Cardiac muscle cell (in vitro differentiated cells and primary cell): ENCODE results near the gene RGS13. TPM values are rescaled to one million over a fixed set of nuclear protein-coding genes. Genes with fewer than 3 reads are reported as not detected.

ENCODE experiments used
- DNase-seq, 2 donors: peaks; one replicate each; pipeline versions ENCODE4 v3.0.0 to v3.0.0-alpha.2; 2010 to 2017; ENCODE audit warnings: low read depth in 1 of 2, low spot score in 1 of 2
- H3K27ac ChIP-seq: fragments of 200-600 bp; sonication (generic); 2 replicates; pipeline ENCODE4 v1.5.1; 2016
- H3K27me3 ChIP-seq: fragments of 200-600 bp; sonication (generic); 2 replicates; pipeline ENCODE4 v1.6.0; 2016; ENCODE audit warnings: control low read depth
- H3K36me3 ChIP-seq: fragments of 200-600 bp; sonication (generic); 2 replicates; pipeline ENCODE4 v1.5.1; 2016; ENCODE audit warnings: control low read depth
- H3K4me1 ChIP-seq: fragments of 200-600 bp; sonication (generic); 2 replicates; pipeline ENCODE4 v1.8.1; 2017; ENCODE audit warnings: low read depth, mild to moderate bottlenecking, mixed run types
- H3K4me3 ChIP-seq: fragments of 200-600 bp; sonication (generic); 2 replicates; pipeline ENCODE4 v1.5.1; 2016; ENCODE audit warnings: mild to moderate bottlenecking
- H3K9me3 ChIP-seq: fragments of 200-600 bp; sonication (generic); 2 replicates; pipeline ENCODE4 v1.5.1; 2017; ENCODE audit warnings: low read depth, mild to moderate bottlenecking, control low read depth
- CTCF ChIP-seq: IDR thresholded peaks from 2 replicates; pipeline ENCODE4 v1.5.1; 2012; ENCODE audit warnings: low read depth, mild to moderate bottlenecking, low read length
- polyA plus RNA-seq: library from polyadenylated mRNA; unstranded; fragments of >200 nt; fragmentation: Nextera tagmentation; extraction: Ambion mirVana; gene quantifications from 2 replicates; pipeline ENCODE4 v1.2.1, GENCODE V29; 2016
- total RNA-seq: library from RNA; depleted of rRNA; stranded (reverse); fragments of >200 nt; gene quantifications from 2 replicates; pipeline ENCODE4 v1.2.3, GENCODE V29; 2016

RGS13 gene
- total and polyA plus RNA-seq, 2 experiments from 2014 or later, result 1.3 to 4.8 TPM

- Histone ChIP-seq H3K27me3 (no peaks in the 10 kb centered on the region), H3K4me3 (no peak overlapping the region), H3K27ac (no peak overlapping the region), H3K9me3 (no peaks in the 10 kb centered on the region), H3K4me1 (no peaks in the 10 kb centered on the region), H3K36me3 (no peaks in the 10 kb centered on the region)
- DNase-seq, result no peak
- no peak for TF ChIP-seq CTCF
Observed at GRCh38 chr1:192601567-192601966, 34.4 kb upstream of the RGS13 start.

GRCh38 chr1:192602757-192603156 is 33.2 kb upstream of the RGS13 start:
- Histone ChIP-seq H3K9me3 (no peaks in the 10 kb centered on the region), H3K4me3 (no peak overlapping the region), H3K36me3 (no peaks in the 10 kb centered on the region), H3K4me1 (no peaks in the 10 kb centered on the region), H3K27me3 (no peaks in the 10 kb centered on the region), H3K27ac (no peak overlapping the region)
- TF ChIP-seq CTCF, result no peak
- no peak for DNase-seq

GRCh38 chr1:192603218-192603787 is 32.6 kb upstream of the RGS13 start:
- H3K27me3 ChIP-seq, result no peaks in the 10 kb centered on the region
- no peak overlapping the region for H3K4me3 ChIP-seq
- TF ChIP-seq CTCF, result no peak
- no peaks in the 10 kb centered on the region for H3K4me1 ChIP-seq
- H3K27ac ChIP-seq, result no peak overlapping the region
- no peaks in the 10 kb centered on the region for H3K36me3 ChIP-seq
- no peaks in the 10 kb centered on the region for H3K9me3 ChIP-seq
- DNase-seq, result no peak

- DNase-seq, result peak in 1 of 2 donors; percentile 51
- no peaks in the 10 kb centered on the region for H3K4me1 ChIP-seq
- TF ChIP-seq CTCF, result no peak
- no peak overlapping the region for H3K4me3 ChIP-seq
- no peaks in the 10 kb centered on the region for H3K9me3 ChIP-seq
- no peaks in the 10 kb centered on the region for H3K36me3 ChIP-seq
- H3K27me3 ChIP-seq, result no peaks in the 10 kb centered on the region
- no peak overlapping the region for H3K27ac ChIP-seq
Observed at GRCh38 chr1:192604979-192605620, 30.8 kb upstream of the RGS13 start.

GRCh38 chr1:192608671-192609070 is 27.3 kb upstream of the RGS13 start:
- no peaks in the 10 kb centered on the region for H3K9me3 ChIP-seq
- H3K4me3 ChIP-seq, result no peak overlapping the region
- H3K27ac ChIP-seq, result no peak overlapping the region
- no peak for TF ChIP-seq CTCF
- no peak for DNase-seq
- no peaks in the 10 kb centered on the region for H3K36me3 ChIP-seq
- no peaks in the 10 kb centered on the region for H3K27me3 ChIP-seq
- H3K4me1 ChIP-seq, result no peaks in the 10 kb centered on the region
